Measurements from ENCODE around the gene KCNMA1. TPM values are rescaled to one million over a fixed set of nuclear protein-coding genes. Genes with fewer than 3 reads are reported as not detected.

The KCNMA1 gene
- total RNA-seq, 4 donors from 2014 or later, result 4.6 to 10.5 (median 7.8) TPM

DNA sequence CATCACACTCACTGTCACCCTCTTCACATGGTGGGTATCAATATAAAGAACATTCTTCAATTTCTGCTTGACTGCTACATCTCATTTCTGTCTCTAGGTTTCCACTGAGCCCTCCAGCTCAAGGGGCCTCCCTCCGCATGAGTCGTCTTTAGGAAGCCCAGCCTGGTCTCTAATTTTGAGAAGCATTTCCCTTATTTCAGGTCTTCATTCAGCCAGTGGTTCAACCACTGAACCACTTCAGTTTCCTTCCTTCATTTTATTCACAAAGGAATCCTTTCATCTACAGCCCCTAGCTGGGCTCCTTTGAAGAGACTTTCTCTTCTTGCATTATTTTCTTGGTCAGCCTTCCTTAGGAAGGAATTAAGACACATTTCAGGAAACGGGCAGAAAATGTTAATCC is 257.4 kb downstream of the KCNMA1 start:
- Histone ChIP-seq H3K9me3 (no peaks in the 10 kb centered on the region), H3K27me3 (peaks cover 6% of the 10 kb centered on the region), H3K36me3 (no peaks in the 10 kb centered on the region), H3K27ac (no peak overlapping the region), H3K4me1 (no peaks in the 10 kb centered on the region), H3K4me3 (no peak overlapping the region)
- no peak for DNase-seq (ENCODE audit: low spot score in 2 of 2)
- WGBS, result 69% methylated on average over 3 of the region's 3 CpGs
- TF ChIP-seq EP300 (IDR thresholded peaks at IDR 0.05), result no peak
- TF ChIP-seq POLR2AphosphoS5 (IDR thresholded peaks at IDR 0.05), result no peak
- TF ChIP-seq POLR2A (IDR thresholded peaks at IDR 0.05), result no peak
- TF ChIP-seq, protein P1, sequence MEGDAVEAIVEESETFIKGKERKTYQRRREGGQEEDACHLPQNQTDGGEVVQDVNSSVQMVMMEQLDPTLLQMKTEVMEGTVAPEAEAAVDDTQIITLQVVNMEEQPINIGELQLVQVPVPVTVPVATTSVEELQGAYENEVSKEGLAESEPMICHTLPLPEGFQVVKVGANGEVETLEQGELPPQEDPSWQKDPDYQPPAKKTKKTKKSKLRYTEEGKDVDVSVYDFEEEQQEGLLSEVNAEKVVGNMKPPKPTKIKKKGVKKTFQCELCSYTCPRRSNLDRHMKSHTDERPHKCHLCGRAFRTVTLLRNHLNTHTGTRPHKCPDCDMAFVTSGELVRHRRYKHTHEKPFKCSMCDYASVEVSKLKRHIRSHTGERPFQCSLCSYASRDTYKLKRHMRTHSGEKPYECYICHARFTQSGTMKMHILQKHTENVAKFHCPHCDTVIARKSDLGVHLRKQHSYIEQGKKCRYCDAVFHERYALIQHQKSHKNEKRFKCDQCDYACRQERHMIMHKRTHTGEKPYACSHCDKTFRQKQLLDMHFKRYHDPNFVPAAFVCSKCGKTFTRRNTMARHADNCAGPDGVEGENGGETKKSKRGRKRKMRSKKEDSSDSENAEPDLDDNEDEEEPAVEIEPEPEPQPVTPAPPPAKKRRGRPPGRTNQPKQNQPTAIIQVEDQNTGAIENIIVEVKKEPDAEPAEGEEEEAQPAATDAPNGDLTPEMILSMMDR (IDR thresholded peaks at IDR 0.05), result no peak

DNA sequence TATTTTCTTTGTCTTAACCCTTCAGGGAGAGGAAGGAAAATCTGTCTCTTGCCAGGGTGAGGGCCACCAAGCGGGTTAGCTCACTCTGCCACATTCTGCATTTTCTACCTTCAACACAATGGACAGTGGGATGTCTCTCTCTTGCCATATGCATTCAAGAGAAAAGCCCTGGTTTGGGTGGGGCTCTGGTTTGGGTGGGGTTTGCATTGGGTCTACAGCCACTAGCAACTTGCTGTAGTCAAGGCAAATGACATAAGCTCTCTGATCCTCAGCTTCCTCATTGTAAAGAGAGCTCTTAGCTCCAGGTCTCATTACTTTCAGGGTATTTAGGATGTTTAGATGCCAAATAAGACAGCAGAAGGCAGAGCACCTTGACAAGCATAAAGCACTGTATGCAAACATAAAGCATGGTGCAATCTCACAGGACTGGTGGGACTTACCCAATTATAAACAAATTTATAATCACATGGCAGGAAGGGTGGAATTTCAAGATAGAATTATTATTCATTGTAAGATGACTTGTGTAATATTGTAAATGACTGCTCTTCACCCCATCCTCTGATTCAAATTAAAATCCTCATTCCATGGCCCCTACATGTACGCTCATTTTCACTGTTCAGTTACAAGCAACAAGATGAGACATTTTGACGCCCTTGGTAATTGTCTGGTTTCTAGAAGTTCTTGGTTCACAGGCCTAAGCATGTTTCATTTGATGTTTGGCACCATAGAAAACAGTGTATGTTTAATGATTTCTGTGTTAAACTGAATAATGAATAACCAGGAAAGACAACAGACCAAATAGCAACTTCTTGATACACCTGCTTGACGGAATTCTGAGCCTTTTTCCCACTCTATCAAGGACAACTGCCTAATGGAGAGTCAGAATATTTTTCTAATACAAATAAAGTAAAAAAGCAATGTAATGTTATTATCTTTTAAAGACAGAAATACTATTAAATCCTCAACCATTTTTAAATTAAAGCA is 258.9 kb downstream of the KCNMA1 start:
- Histone ChIP-seq H3K4me3 (no peak overlapping the region), H3K9me3 (no peaks in the 10 kb centered on the region), H3K4me1 (no peaks in the 10 kb centered on the region), H3K27ac (no peak overlapping the region), H3K27me3 (no peaks in the 10 kb centered on the region), H3K36me3 (no peaks in the 10 kb centered on the region)
- 96% methylated on average over 4 of the region's 4 CpGs for WGBS
- no peak for TF ChIP-seq POLR2AphosphoS5 (IDR thresholded peaks at IDR 0.05)
- no peak for DNase-seq (ENCODE audit: low spot score in 2 of 2)

DNA sequence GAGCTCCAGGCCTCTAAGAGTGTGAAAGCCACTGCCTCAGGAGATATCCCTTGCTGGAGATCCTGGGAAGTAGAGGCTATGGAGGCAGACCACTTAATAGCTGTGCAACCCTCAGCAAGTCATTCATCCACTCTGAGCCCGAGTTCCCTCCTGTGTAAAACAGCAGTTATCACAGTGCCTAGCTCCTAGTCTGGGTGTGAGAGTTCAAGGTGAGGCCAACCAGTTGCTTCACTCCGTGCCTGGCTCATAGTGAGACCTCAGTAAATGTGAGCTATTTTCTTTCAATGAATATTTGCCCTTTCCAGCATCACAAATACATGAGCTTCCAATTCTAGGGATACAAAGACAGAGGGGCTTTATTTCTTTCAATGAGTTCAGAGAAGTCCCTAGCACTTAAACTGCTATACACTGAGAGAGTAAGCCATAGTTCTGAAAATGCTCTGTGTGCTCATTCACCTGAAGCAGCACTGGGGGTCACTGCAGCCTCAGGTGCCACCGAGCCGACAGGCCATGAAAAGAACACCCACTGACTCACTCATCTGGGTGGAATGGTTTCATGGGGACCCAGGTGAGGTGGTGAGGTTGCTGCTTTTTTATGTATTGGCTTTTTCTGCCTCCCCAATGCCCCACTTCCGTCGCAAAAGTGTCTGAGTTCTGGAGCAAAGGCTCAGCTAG is 259.8 kb downstream of the KCNMA1 start:
- Histone ChIP-seq H3K36me3 (no peaks in the 10 kb centered on the region), H3K4me3 (no peak overlapping the region), H3K4me1 (no peaks in the 10 kb centered on the region), H3K27ac (no peak overlapping the region), H3K9me3 (no peaks in the 10 kb centered on the region), H3K27me3 (no peaks in the 10 kb centered on the region)
- WGBS, result 62% methylated on average over 6 of the region's 6 CpGs
- TF ChIP-seq POLR2AphosphoS5 (IDR thresholded peaks at IDR 0.05) (no peak), EP300 (IDR thresholded peaks at IDR 0.05) (no peak), POLR2A (IDR thresholded peaks at IDR 0.05) (no peak)
- TF ChIP-seq, protein P1 (IDR thresholded peaks at IDR 0.05), result no peak
- no peak for DNase-seq (ENCODE audit: low spot score in 2 of 2)

DNA sequence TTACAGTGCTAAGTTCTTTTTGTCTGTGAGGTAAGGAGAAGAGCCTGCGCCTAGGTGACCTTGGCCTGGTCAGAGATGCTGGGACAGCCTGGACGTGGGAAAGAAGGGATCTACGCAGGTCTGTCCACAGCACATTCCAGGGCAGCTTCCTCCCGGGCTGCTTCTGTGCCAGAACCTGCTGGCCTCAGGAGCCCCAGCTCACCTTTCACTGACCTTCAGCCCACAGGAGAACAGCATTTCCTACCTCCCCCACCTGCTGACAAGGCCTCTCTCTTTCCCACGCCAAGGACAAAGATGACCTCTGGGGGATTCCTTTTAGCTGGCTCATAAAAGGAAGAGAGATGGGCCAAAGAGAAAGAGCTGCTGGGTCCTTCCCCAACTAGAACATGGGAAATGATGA is 260.6 kb downstream of the KCNMA1 start:
- no peaks in the 10 kb centered on the region for H3K36me3 ChIP-seq
- TF ChIP-seq, protein P1 (IDR thresholded peaks at IDR 0.05), result no peak
- TF ChIP-seq POLR2A (IDR thresholded peaks at IDR 0.05) (no peak), POLR2AphosphoS5 (IDR thresholded peaks at IDR 0.05) (no peak), EP300 (IDR thresholded peaks at IDR 0.05) (no peak)
- no peak overlapping the region for H3K4me3 ChIP-seq
- H3K9me3 ChIP-seq, result no peaks in the 10 kb centered on the region
- DNase-seq (ENCODE audit: low spot score in 2 of 2), result no peak
- H3K27ac ChIP-seq, result no peak overlapping the region
- no peaks in the 10 kb centered on the region for H3K4me1 ChIP-seq
- WGBS, result 90% methylated on average over 5 of the region's 5 CpGs
- no peaks in the 10 kb centered on the region for H3K27me3 ChIP-seq

DNA sequence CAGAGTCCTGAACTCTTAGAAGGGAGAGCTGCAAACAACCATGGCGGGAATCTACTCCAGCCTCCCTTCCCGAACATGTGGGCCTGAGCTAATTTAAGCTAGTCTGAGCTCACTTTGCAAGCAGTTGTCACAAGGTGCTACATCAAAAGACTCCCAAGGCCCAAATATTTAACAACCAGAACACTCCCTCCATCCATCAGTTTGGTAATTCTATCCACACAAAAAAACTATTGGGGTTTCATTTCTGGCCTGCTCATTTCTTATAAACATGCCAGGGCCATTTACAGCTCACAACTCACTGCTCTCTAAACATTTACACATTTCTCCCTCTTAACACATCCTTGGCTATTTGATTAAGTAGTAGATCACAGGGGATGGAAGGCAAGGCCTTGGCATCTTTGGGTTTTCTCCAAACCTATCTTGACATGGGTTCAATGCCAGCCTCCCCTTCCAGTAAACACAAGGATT is 263.4 kb downstream of the KCNMA1 start:
- Histone ChIP-seq H3K27ac (no peak overlapping the region), H3K4me1 (no peaks in the 10 kb centered on the region), H3K27me3 (peaks cover 2% of the 10 kb centered on the region), H3K36me3 (no peaks in the 10 kb centered on the region), H3K4me3 (no peak overlapping the region), H3K9me3 (no peaks in the 10 kb centered on the region)
- no peak for TF ChIP-seq EP300 (IDR thresholded peaks at IDR 0.05)
- no peak for TF ChIP-seq POLR2AphosphoS5 (IDR thresholded peaks at IDR 0.05)
- TF ChIP-seq POLR2A (IDR thresholded peaks at IDR 0.05), result no peak
- TF ChIP-seq, protein P1 (IDR thresholded peaks at IDR 0.05), result no peak
- DNase-seq (ENCODE audit: low spot score in 2 of 2), result no peak
- WGBS, result 85% methylated on average over 2 of the region's 2 CpGs
